MM.1S (cell line): ENCODE results near the gene UTP11.
"Not testable (repeated sequence)": the region's sequence is repeated elsewhere in the genome, so short reads cannot be mapped to it uniquely, and the experiment has no call there.

Experiments used
- DNase-seq: peaks from one replicate; pipeline ENCODE4 v3.0.0-alpha.2; 2015
- H2AFZ ChIP-seq: fragments of 300-600 bp; sonication (generic); 2 replicates; pipeline ENCODE4 v1.6.0; 2016; ENCODE audit warnings: antibody characterized with exemption, low read length
- H3F3A ChIP-seq: fragments of 300-600 bp; sonication (generic); 2 replicates; pipeline ENCODE4 v1.6.1; 2016; ENCODE audit warnings: mild to moderate bottlenecking, antibody characterized with exemption, low read length, moderate library complexity, mixed read lengths; ENCODE audit not compliant: insufficient read depth
- H3K27ac ChIP-seq: fragments of 300-600 bp; sonication (generic); 2 replicates; pipeline ENCODE4 v1.5.1; 2016; ENCODE audit warnings: mild to moderate bottlenecking, low read length
- H3K27me3 ChIP-seq: fragments of 300-600 bp; sonication (generic); replicated peaks from 2 replicates; pipeline ENCODE4 v1.6.0; 2016; ENCODE audit warnings: low read length; ENCODE audit not compliant: insufficient read depth
- H3K36me3 ChIP-seq: fragments of 300-600 bp; sonication (generic); replicated peaks from 2 replicates; pipeline ENCODE4 v1.6.1; 2016; ENCODE audit warnings: mild to moderate bottlenecking, low read length, mixed read lengths; ENCODE audit not compliant: insufficient read depth
- H3K4me1 ChIP-seq: fragments of 300-600 bp; sonication (generic); 2 replicates; pipeline ENCODE4 v1.6.1; 2016; ENCODE audit warnings: low read length, mixed read lengths
- H3K4me2 ChIP-seq: fragments of 300-600 bp; sonication (generic); 2 replicates; pipeline ENCODE4 v1.6.0; 2016; ENCODE audit warnings: low read depth, low read length
- H3K4me3 ChIP-seq: fragments of 300-600 bp; sonication (generic); 2 replicates; pipeline ENCODE4 v1.5.1; 2016; ENCODE audit warnings: low read length, mixed read lengths
- H3K79me2 ChIP-seq: fragments of 300-600 bp; sonication (generic); 2 replicates; pipeline ENCODE4 v1.6.1; 2016; ENCODE audit warnings: mixed run types, low read length, mixed read lengths
- H3K9ac ChIP-seq: fragments of 300-600 bp; sonication (generic); 2 replicates; pipeline ENCODE4 v1.6.1; 2016; ENCODE audit warnings: low read length, mixed read lengths
- H3K9me2 ChIP-seq: fragments of 300-600 bp; sonication (generic); replicated peaks from 2 replicates; pipeline ENCODE4 v1.6.1; 2016; ENCODE audit warnings: mild to moderate bottlenecking, low read length, mixed read lengths; ENCODE audit not compliant: insufficient read depth
- H3K9me3 ChIP-seq: fragments of 300-600 bp; sonication (generic); replicated peaks from 2 replicates; pipeline ENCODE4 v1.6.1; 2016; ENCODE audit warnings: mild to moderate bottlenecking, low read length, mixed read lengths; ENCODE audit not compliant: insufficient read depth
- H4K20me1 ChIP-seq: fragments of 300-600 bp; sonication (generic); 2 replicates; pipeline ENCODE4 v1.6.1; 2016; ENCODE audit warnings: mild to moderate bottlenecking, low read length, moderate library complexity, mixed read lengths; ENCODE audit not compliant: insufficient read depth
- CTCF ChIP-seq: fragments of 300-600 bp; sonication (generic); IDR thresholded peaks from 2 replicates; pipeline ENCODE4 v1.5.1; 2016; ENCODE audit warnings: antibody characterized with exemption, low read length, mixed read lengths
- EZH2 ChIP-seq: fragments of 300-600 bp; sonication (generic); optimal IDR thresholded peaks from 2 replicates; pipeline ENCODE3; 2017; ENCODE audit warnings: low read depth, mild to moderate bottlenecking, antibody characterized with exemption, low read length, mixed read lengths
- EZH2phosphoT487 ChIP-seq: fragments of 300-600 bp; sonication (generic); IDR thresholded peaks from 2 replicates; pipeline ENCODE4 v1.6.1; 2018; ENCODE audit warnings: antibody characterized with exemption, low read length

Gene UTP11

GRCh38 chr1:38030596-38031512 is 18.3 kb downstream of the UTP11 start:
- no peaks in the 10 kb centered on the region for H3K27me3 ChIP-seq
- no peaks in the 10 kb centered on the region for H3K9me2 ChIP-seq
- peak overlapping the region; percentile 25; the same call in 1 of the 2 replicates for H3K4me3 ChIP-seq
- H3K79me2 ChIP-seq = no peaks in the 10 kb centered on the region
- no peaks in the 10 kb centered on the region for H3K36me3 ChIP-seq
- no peaks in the 10 kb centered on the region for H4K20me1 ChIP-seq
- peaks cover 40% of the 10 kb centered on the region for H3F3A ChIP-seq
- H3K4me2 ChIP-seq = peak overlapping the region; percentile 74
- H3K4me1 ChIP-seq = peaks cover 50% of the 10 kb centered on the region
- no peak for TF ChIP-seq EZH2phosphoT487
- TF ChIP-seq EZH2 = no peak
- TF ChIP-seq CTCF = no peak
- peak overlapping the region; percentile 76 for H2AFZ ChIP-seq
- peak overlapping the region; percentile 66 for H3K9ac ChIP-seq
- H3K27ac ChIP-seq = peak overlapping the region; percentile 90; the same call in 1 of the 2 replicates
- DNase-seq = no peak
- H3K9me3 ChIP-seq = no peaks in the 10 kb centered on the region

GRCh38 chr1:38031513-38031866 is 19.0 kb downstream of the UTP11 start:
- no peaks in the 10 kb centered on the region for H3K79me2 ChIP-seq
- DNase-seq = no peak
- no peaks in the 10 kb centered on the region for H3K9me3 ChIP-seq
- no peaks in the 10 kb centered on the region for H3K27me3 ChIP-seq
- no peak overlapping the region for H3K4me3 ChIP-seq
- H3K27ac ChIP-seq = no peak overlapping the region
- peaks cover 50% of the 10 kb centered on the region for H3K4me1 ChIP-seq
- no peak overlapping the region for H2AFZ ChIP-seq
- peaks cover 40% of the 10 kb centered on the region for H3F3A ChIP-seq
- H3K36me3 ChIP-seq = no peaks in the 10 kb centered on the region
- TF ChIP-seq CTCF = no peak
- no peaks in the 10 kb centered on the region for H4K20me1 ChIP-seq
- no peaks in the 10 kb centered on the region for H3K9me2 ChIP-seq
- no peak overlapping the region for H3K4me2 ChIP-seq
- no peak overlapping the region for H3K9ac ChIP-seq

- H3K36me3 ChIP-seq, H3K27me3 ChIP-seq, H4K20me1 ChIP-seq, H3K79me2 ChIP-seq, H3K4me3 ChIP-seq, H2AFZ ChIP-seq, DNase-seq, H3K4me2 ChIP-seq, H3K9ac ChIP-seq, H3K9me2 ChIP-seq, H3K9me3 ChIP-seq, H3K27ac ChIP-seq: not testable (repeated sequence)
- Histone ChIP-seq H3K4me1 (peaks cover 36% of the 10 kb centered on the region), H3F3A (peaks cover 28% of the 10 kb centered on the region)
Observed at GRCh38 chr1:38032992-38033391, 20.5 kb downstream of the UTP11 start.

- Histone ChIP-seq H3K79me2 (no peaks in the 10 kb centered on the region), H3K9me2 (no peaks in the 10 kb centered on the region), H3K4me2 (no peak overlapping the region)
Observed at GRCh38 chr1:38034871-38035270, 22.3 kb downstream of the UTP11 start.

More at GRCh38 chr1:38034871-38035270, 22.3 kb downstream of the UTP11 start:
- Histone ChIP-seq H3K4me3 (no peak overlapping the region), H4K20me1 (no peaks in the 10 kb centered on the region), H3K9ac (no peak overlapping the region), H3F3A (peaks cover 9% of the 10 kb centered on the region; the same call in 1 of the 2 replicates), H3K27ac (no peak overlapping the region), H3K27me3 (no peaks in the 10 kb centered on the region), H3K4me1 (peaks cover 18% of the 10 kb centered on the region), H3K9me3 (no peaks in the 10 kb centered on the region), H3K36me3 (no peaks in the 10 kb centered on the region), H2AFZ (no peak overlapping the region)
- TF ChIP-seq EZH2phosphoT487 = no peak
- no peak for TF ChIP-seq CTCF
- TF ChIP-seq EZH2 = no peak
- DNase-seq = no peak
